B cell (primary cell): ENCODE measurements around the gene ARHGAP22. TPM values are rescaled to one million over a fixed set of nuclear protein-coding genes. Genes with fewer than 3 reads are reported as not detected.

Source experiments
- ATAC-seq: fragments of 200-7000 bp; cut with Tn5 transposase; one replicate; pipeline ENCODE4 v1.10.0; 2021; ENCODE audit warnings: low read depth, mild to moderate bottlenecking, moderate number of reproducible peaks, moderate library complexity
- CTCF ChIA-PET: fragments of 350-600 bp; sonication (Branson Sonifier 250); formaldehyde crosslinking; loops from one replicate; lab custom pipeline; 2021; ENCODE audit warnings: antibody characterized with exemption, inconsistent platforms; lab: Charles Lee
- POLR2A ChIA-PET: fragments of 350-600 bp; sonication (Branson Sonifier 250); formaldehyde crosslinking; loops from one replicate; lab custom pipeline; 2021; ENCODE audit warnings: antibody characterized with exemption; lab: Charles Lee
- DNase-seq: peaks from one replicate; pipeline ENCODE4 v3.0.0; 2013
- H2AFZ ChIP-seq: 2 replicates; pipeline ENCODE4 v1.6.1; 2012; ENCODE audit warnings: mild to moderate bottlenecking, low read depth, low read length; ENCODE audit not compliant: insufficient read depth, poor library complexity, severe bottlenecking
- H3K27ac ChIP-seq, 2 donors: 1 replicate in 1 of 2; 2 replicates in 1 of 2; pipeline ENCODE4 v1.5.1; 2012 to 2013; ENCODE audit warnings: low read length in 2 of 2, mild to moderate bottlenecking in 2 of 2, moderate library complexity in 1 of 2
- H3K27me3 ChIP-seq, 4 experiments: fragments of 200-600 bp in 1 of 4; sonication (generic) in 1 of 4; replicated peaks in 1 of 4; 1 replicate in 2 of 4; 2 replicates in 2 of 4; pipeline versions ENCODE4 v1.6.1 to v1.7.0; 2013 to 2016; ENCODE audit warnings: low read length in 3 of 4, mild to moderate bottlenecking in 2 of 4, mixed read lengths in 1 of 4, moderate library complexity in 1 of 4; ENCODE audit not compliant: insufficient read depth in 4 of 4, control insufficient read depth in 3 of 4; ENCODE audit errors: control extremely low read depth in 1 of 4
- H3K36me3 ChIP-seq, 2 experiments: replicated peaks in 1 of 2; 1 replicate in 1 of 2; 2 replicates in 1 of 2; pipeline versions ENCODE4 v1.6.1 to v1.7.1; 2013; ENCODE audit warnings: low read length in 1 of 2; ENCODE audit not compliant: insufficient read depth in 2 of 2, control insufficient read depth in 1 of 2; ENCODE audit errors: control extremely low read depth in 1 of 2, extremely low read depth in 1 of 2
- H3K4me1 ChIP-seq, 2 donors: fragments of 200-600 bp in 1 of 2; sonication (generic) in 1 of 2; 1 replicate in 1 of 2; 2 replicates in 1 of 2; pipeline versions ENCODE4 v1.5.1 to v1.6.1; 2013 to 2017; ENCODE audit warnings: low read length in 2 of 2; ENCODE audit not compliant: control insufficient read depth in 2 of 2, insufficient read depth in 2 of 2
- H3K4me2 ChIP-seq: replicated peaks from 2 replicates; pipeline ENCODE3; 2012; ENCODE audit warnings: mild to moderate bottlenecking, low read depth, low read length; ENCODE audit not compliant: poor library complexity, severe bottlenecking
- H3K4me3 ChIP-seq, 5 experiments: fragments of 200-600 bp in 1 of 5; sonication (generic) in 1 of 5; 1 replicate in 3 of 5; 2 replicates in 2 of 5; pipeline versions ENCODE4 v1.5.1 to v1.7.0; 2011 to 2016; ENCODE audit warnings: low read length in 4 of 5, mild to moderate bottlenecking in 4 of 5, low read depth in 2 of 5, control low read depth in 1 of 5, moderate library complexity in 1 of 5; ENCODE audit not compliant: insufficient read depth in 1 of 5; ENCODE audit errors: control extremely low read depth in 1 of 5, extremely low read depth in 1 of 5
- H3K79me2 ChIP-seq: fragments of 200-600 bp; sonication (generic); one replicate; pipeline ENCODE4 v1.6.0; 2016; ENCODE audit warnings: low read length; ENCODE audit not compliant: control insufficient read depth, insufficient read depth
- H3K9ac ChIP-seq: fragments of 200-600 bp; sonication (generic); 2 replicates; pipeline ENCODE4 v1.6.1; 2017; ENCODE audit warnings: mild to moderate bottlenecking, low read length, moderate library complexity
- H3K9me3 ChIP-seq, 3 donors: one replicate each; pipeline versions ENCODE4 v1.6.1 to v1.7.1; 2013; ENCODE audit warnings: low read length in 2 of 3; ENCODE audit not compliant: control insufficient read depth in 2 of 3, insufficient read depth in 1 of 3; ENCODE audit errors: control extremely low read depth in 1 of 3
- H4K20me1 ChIP-seq: 2 replicates; pipeline ENCODE4 v1.6.0; 2012; ENCODE audit warnings: mild to moderate bottlenecking, low read length; ENCODE audit not compliant: insufficient read depth, control insufficient read depth, poor library complexity, severe bottlenecking
- H3K27ac Mint-ChIP-seq: one replicate; pipeline ENCODE4 v1.8.0; 2021; ENCODE audit warnings: mixed read lengths
- H3K27me3 Mint-ChIP-seq: one replicate; pipeline ENCODE4 v1.8.0; 2021; ENCODE audit warnings: mixed read lengths
- H3K4me1 Mint-ChIP-seq: one replicate; pipeline ENCODE4 v1.8.0; 2021; ENCODE audit warnings: mixed read lengths
- H3K4me3 Mint-ChIP-seq: one replicate; pipeline ENCODE4 v1.8.0; 2021; ENCODE audit warnings: mixed read lengths
- H3K9me3 Mint-ChIP-seq: one replicate; pipeline ENCODE4 v1.8.0; 2022; ENCODE audit warnings: mixed read lengths; ENCODE audit not compliant: insufficient read depth
- EZH2 ChIP-seq: IDR thresholded peaks from 2 replicates; pipeline ENCODE4 v1.6.1; 2012; ENCODE audit warnings: borderline replicate concordance, low read depth, mild to moderate bottlenecking, moderate library complexity, low read length; ENCODE audit not compliant: insufficient read depth, poor library complexity, severe bottlenecking
- WGBS: methylation state at CpG from one replicate; pipeline ENCODE4 v1.1.5; 2013; ENCODE audit warnings: missing lambda C conversion rate; ENCODE audit not compliant: insufficient coverage; 5-methylcytosine and 5-hydroxymethylcytosine counted together
- intact Hi-C: fragments of 100-400 bp; cut with micrococcal nuclease; formaldehyde crosslinking; loops from one replicate; pipeline ENCODE4 v1.10.0; 2022
- polyA plus RNA-seq: library from polyadenylated mRNA; depleted of rRNA; stranded (reverse); fragments of >200 nt; gene quantifications from 2 replicates; pipeline ENCODE4 v1.2.3, GENCODE V29; 2012
- total RNA-seq, 2 donors: library from RNA; stranded (reverse); fragments of 120-200 nt in 1 of 2; gene quantifications; 1 replicate in 1 of 2; 2 replicates in 1 of 2; pipeline versions ENCODE4 v1.2.3 to v1.2.4, GENCODE V29; 2013 to 2022
- TF ChIP-seq, protein P1 (sequence below): fragments of 200-600 bp; IDR thresholded peaks from one replicate; pipeline ENCODE4 v1.8.0; 2022; ENCODE audit warnings: antibody characterized with exemption, mild to moderate bottlenecking

The ARHGAP22 gene
- total and polyA plus RNA-seq, 2 donors (not counting 1 experiment from before 2014, with no cell fraction given) = 1.9 to 2.0 TPM

DNA sequence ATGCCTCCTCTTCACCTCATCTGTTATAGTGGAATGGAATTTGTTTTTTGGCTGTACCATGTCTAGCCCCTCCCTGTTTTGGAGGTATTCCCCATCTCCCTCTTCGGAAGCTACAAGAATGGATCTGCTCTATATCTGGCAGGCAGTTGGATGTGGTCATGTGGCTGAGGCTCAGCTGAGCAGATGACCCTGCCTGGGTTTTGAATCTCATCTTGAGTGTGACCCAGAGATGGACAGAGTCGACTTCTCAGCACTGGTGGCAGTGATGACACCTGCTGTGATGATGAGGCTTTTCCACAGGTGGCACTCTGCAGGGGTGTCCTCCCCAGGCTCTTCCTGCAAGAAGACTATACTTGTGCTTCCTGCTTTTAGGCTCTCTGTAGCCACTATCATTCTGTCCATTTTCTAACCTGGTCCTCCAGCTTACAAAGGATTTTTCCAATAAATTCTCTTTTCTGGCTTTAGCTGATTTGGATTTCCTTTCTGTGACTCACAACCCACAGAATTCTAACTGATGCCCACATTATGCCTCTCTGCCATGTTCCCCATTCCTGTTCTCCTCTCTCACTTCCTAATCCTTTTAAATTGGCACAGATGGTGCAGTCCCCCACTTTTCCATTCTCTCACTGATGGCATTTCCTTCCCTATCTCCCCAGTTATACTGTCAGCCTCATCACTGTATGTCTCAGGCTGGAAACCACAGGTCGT lies 7.5 kb upstream of the ARHGAP22 start:
- ATAC-seq = no peak
- 80% methylated on average over 3 of the region's 3 CpGs for WGBS
- H3K27ac Mint-ChIP-seq = no peak overlapping the region

DNA sequence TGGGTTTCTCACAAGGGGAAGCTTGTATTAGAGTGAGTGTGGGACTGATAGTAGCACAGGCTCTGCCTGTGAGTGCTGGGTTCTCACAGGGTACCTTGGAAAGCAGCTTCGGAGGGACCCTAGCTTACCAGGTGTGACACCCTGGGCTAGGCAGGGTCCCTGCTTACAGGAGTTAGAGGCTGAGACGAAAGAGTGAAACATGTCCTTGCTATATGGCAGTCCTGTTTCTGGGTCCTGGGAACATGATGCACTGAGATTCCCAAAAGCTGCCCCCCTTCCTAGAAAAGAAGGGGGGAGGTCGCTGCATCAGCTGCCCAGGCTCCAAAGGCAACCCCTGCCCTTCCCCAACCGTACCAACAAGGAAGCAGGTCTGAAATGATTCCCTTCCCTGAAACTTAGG lies 6.3 kb upstream of the ARHGAP22 start:
- ChIA-PET CTCF (interaction anchor here (0.8 to 19.7 kb wide), 8 partner anchors 12 to 146 kb away, joined by 3 to 407 read pairs (median 5); no protein-coding TSS in a partner anchor), POLR2A (interaction anchor here (0.7 kb wide), 1 partner anchor 32 kb away, joined by 3 read pairs; no protein-coding TSS in a partner anchor)
- no peak overlapping the region for H2AFZ ChIP-seq
- Mint-ChIP-seq H3K4me3 (no peak overlapping the region), H3K4me1 (peaks cover 19% of the 10 kb centered on the region), H3K27me3 (peaks cover 15% of the 10 kb centered on the region), H3K9me3 (no peaks in the 10 kb centered on the region), H3K27ac (no peak overlapping the region)
- no peak for DNase-seq
- ATAC-seq = no peak
- no peak for TF ChIP-seq EZH2
- TF ChIP-seq, protein P1, sequence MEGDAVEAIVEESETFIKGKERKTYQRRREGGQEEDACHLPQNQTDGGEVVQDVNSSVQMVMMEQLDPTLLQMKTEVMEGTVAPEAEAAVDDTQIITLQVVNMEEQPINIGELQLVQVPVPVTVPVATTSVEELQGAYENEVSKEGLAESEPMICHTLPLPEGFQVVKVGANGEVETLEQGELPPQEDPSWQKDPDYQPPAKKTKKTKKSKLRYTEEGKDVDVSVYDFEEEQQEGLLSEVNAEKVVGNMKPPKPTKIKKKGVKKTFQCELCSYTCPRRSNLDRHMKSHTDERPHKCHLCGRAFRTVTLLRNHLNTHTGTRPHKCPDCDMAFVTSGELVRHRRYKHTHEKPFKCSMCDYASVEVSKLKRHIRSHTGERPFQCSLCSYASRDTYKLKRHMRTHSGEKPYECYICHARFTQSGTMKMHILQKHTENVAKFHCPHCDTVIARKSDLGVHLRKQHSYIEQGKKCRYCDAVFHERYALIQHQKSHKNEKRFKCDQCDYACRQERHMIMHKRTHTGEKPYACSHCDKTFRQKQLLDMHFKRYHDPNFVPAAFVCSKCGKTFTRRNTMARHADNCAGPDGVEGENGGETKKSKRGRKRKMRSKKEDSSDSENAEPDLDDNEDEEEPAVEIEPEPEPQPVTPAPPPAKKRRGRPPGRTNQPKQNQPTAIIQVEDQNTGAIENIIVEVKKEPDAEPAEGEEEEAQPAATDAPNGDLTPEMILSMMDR = no peak
- no peak overlapping the region for H3K4me3 ChIP-seq
- no peak overlapping the region for H3K9ac ChIP-seq
- peaks cover 0 to 6% (median 1%) of the 10 kb centered on the region in 4 experiments for H3K27me3 ChIP-seq
- H3K36me3 ChIP-seq = no peaks in the 10 kb centered on the region
- H3K9me3 ChIP-seq = peaks cover 0 to 5% (median 0%) of the 10 kb centered on the region in 3 donors
- WGBS = 100% methylated on average over 2 of the region's 4 CpGs
- H3K4me2 ChIP-seq = no peak overlapping the region
- no peaks in the 10 kb centered on the region for H3K79me2 ChIP-seq
- no peak overlapping the region for H3K27ac ChIP-seq
- intact Hi-C loops = no loop called here
- H4K20me1 ChIP-seq = no peaks in the 10 kb centered on the region
- H3K4me1 ChIP-seq = peaks cover 12 to 14% of the 10 kb centered on the region in 2 donors

More for the DNA sequence above, 7.5 kb upstream of the ARHGAP22 start:
- no peak for TF ChIP-seq EZH2
- TF ChIP-seq, protein P1 = no peak
- Histone ChIP-seq H3K27me3 (peaks cover 0 to 2% (median 0%) of the 10 kb centered on the region in 4 experiments), H3K9ac (no peak overlapping the region), H3K36me3 (no peaks in the 10 kb centered on the region), H3K4me2 (no peak overlapping the region), H3K4me1 (peaks cover 12 to 13% of the 10 kb centered on the region in 2 donors), H4K20me1 (no peaks in the 10 kb centered on the region), H3K9me3 (peaks cover 0 to 5% (median 0%) of the 10 kb centered on the region in 3 donors), H3K4me3 (no peak overlapping the region), H3K79me2 (no peaks in the 10 kb centered on the region), H2AFZ (no peak overlapping the region), H3K27ac (no peak overlapping the region)
- POLR2A ChIA-PET = no interaction called here
- Mint-ChIP-seq H3K27me3 (peaks cover 11% of the 10 kb centered on the region), H3K9me3 (no peaks in the 10 kb centered on the region), H3K4me1 (peaks cover 15% of the 10 kb centered on the region), H3K4me3 (no peak overlapping the region)
- intact Hi-C loops = no loop called here
- CTCF ChIA-PET = interaction anchor here (0.8 to 19.7 kb wide), 4 partner anchors 11 to 60 kb away, joined by 3 to 407 read pairs (median 138); no protein-coding TSS in a partner anchor
- no peak for DNase-seq
